ENCODE data around the gene CAGE1.
"Not testable (repeated sequence)": the region's sequence is repeated elsewhere in the genome, so short reads cannot be mapped to it uniquely, and the experiment has no call there.

Gene CAGE1

DNA sequence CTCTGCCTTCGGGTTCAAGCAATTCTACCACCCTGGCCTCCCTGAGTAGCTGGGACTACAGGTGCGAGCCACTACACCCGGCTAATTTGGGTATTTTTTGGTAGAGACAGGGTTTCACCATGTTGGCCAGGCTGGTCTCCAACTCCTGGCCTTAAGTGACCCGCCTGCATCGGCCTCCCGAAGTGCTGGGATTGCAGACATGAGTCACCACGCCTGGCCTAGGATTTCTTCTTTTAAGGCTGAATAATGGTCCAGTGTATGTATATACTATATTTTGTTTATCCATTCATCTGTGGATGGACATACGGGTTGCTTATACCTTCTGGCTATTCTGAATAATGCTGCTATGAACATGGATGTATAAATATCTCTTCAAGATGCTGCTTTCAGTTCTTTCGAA lies 17.2 kb upstream of the CAGE1 start:
- no peak for DNase-seq

DNA sequence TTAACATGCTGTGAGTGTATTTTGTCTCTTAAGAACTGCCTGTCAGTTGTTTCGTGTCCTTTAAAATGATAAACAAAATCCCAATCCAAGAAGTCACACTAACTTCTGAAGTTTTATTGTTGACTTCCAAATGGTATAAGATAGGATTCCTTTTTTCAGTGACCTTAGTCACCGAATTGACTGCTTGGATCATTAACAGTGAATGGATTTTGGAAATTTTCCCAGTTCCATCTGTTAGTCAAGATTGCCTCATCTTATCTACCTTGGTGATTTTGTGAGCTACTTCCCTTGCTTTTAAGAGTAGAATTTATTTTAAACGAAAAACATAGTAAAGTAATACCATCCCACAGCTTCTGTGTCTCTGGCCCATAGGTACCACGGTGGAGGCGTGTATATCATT lies 15.0 kb upstream of the CAGE1 start:
- DNase-seq = no peak

DNA sequence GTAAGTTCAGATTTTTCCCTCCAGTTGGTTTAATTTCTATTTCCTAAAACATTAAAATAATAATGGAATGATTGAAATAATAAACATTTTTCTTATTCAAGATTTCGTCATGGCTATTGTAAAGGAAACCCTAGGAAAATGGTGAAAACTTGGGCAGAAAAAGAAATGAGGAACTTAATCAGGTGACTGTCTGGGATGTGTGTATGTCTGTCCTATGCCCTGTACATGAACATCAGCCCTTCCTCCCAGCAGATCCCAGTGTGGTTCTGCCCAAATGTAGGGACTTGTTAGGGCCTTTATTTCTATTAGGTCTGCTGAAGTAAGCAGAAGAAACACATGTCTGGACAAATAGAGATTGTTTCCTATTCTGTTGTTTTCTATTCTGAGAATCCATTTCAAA lies 13.2 kb upstream of the CAGE1 start:
- no peak for DNase-seq

DNA sequence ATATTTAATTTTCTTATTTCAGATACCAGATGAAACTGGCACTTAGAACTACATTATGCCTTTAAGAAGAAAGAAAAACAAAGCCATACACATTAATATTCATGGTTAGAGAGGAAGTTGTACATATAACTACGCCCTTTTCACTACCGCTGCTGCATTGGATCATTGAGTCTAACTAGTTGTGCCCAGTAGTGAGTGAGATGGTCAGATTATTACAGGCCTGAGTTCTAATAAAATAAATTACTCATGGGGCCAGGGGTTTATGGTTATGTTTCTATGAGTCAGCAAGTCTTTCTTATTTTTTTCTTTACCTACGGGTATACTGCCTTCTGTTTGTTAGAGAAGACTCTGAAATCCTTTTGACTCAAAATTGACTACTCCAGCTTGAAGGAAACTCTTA lies 11.5 kb upstream of the CAGE1 start:
- DNase-seq = no peak

DNA sequence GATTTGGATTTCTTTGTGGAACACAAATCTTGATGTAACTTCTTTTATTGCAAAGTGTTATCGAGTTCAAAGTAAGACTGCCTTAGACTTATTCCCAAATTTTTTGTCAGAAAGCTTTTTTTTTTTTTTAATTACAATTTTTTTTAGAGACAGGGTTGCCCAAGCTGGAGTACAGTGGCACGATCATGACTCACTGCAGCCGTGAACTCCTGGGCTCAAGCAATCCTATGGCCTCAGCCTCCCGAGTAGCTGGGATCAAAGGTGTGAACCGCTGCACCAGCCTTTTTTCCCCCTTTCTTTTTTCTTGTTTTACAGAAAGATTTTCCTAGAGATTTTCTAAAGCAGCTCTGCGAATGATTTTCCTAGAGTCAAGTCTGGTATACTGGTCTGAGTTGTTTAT lies 2.9 kb upstream of the CAGE1 start:
- DNase-seq = no peak

DNA sequence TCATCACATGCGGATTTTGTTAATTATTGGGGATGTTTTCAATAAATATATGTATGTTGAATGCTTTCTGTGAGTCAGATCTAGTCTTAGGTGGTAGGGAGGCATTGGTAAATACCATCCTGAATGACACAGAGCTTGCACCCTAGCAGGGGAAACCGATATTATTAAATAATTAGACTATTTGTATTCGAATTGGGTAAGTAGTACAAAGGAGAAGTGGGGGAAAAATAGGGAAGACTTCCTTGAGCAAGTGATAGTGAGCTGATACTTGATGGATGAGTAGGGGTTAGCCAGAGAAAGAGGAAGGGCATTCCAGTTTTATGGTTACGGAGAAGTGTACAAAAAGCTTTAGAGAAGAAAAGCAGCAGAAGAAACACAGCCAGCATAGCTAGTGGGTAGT lies 1.6 kb upstream of the CAGE1 start:
- no peak for DNase-seq

DNA sequence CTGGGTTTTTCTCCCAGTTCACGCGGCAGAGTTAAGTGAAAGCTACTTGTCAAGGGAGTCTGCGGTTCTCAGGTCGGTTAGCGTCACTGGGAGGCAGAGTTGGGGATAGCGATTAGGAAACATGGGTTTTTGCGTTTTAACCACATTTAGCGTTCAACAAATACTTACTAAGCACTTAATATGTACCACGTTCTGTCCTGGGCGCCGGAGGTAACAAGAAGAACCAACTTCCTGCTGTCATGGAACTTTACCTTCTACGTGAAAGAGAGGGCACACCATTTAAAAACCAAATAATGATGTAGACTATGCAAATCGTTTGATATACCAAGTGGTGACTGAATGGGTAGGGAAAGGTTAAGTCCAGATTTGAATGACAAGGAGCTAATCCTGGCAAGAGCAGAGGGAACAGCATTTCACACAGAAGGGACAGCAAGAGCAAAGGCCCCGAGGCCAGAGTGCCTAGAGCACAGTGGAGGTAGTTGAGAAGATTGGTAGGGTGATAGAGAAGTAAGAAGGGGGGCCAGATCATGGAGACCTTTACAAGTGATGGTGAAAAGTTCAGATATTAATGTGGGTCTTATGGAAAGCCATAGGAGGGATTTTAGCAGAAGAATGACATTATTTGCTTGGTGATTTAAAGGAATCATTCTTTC lies 810 bp upstream of the CAGE1 start:
- DNase-seq = no peak

DNA sequence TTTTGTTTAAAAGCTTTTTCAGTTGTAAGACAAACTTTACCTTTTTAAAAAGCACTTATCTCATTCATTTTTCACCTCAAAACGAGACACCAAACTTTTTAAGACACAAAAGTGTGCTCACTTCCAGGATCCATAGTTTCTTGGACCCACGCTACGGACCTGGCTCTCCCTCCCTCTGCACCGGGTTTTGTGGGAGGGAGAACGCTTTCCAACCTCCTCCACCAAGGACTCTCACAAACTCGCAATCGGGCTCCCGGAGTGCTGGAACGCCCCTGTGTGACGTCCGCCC lies 436 bp downstream of the CAGE1 start:
- no peak for DNase-seq

DNA sequence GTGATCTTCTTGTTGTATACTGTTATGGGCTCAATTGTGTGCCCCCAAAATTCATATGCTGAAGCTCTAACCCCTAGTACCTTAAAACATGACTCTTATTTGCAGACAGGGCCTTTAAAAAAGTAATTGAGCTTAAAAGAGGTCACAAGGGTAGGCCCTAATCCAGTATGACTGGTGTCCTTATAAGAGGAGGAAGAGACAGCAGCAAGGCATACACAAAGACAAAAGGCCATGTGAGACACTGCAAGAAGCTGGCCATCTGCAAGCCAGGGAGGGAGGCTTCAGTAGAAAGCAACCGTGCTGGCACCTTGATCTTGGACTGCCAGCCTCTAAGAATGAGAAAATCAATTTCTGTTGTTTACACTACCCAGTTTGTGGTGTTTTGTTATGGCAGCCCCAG lies 8.4 kb downstream of the CAGE1 start:
- DNase-seq = no peak

DNA sequence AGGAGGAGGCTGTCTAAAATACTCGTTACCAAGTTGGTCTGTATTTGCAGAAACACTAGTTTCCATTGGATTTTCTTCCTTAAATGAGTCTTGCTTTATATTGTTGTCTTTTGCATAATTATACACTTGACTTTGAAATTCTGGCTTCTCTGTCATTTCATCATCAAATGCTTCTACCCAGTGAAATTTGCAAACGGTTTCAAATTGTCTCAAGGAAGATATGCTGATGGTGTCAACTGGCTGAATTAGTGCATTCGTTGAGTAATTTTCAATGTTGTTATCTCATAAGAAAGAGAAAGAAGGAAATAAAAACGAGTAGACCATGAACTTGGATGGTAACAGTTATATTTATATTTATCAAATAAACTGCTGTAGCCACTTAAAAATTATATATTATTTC lies 10.8 kb downstream of the CAGE1 start:
- DNase-seq = no peak

DNA sequence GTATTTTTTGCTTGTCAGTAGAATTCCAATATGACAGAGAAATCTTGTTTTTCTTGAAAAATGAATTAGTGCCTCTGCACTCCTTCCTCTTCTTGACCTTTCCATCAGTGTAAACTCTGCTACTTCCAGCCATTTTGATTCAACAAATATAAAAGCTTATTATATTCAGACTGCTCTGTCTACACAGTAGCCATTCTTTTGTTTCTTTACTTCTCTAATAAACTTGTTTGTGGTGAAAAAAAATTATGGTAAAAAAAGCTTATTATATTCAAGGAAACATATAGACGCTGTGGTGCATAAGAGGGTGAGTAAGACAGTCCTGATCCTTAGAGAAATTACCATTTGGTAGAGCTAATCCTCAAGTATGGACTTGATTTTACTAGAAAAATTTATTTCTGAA lies 11.6 kb downstream of the CAGE1 start:
- DNase-seq = no peak

DNA sequence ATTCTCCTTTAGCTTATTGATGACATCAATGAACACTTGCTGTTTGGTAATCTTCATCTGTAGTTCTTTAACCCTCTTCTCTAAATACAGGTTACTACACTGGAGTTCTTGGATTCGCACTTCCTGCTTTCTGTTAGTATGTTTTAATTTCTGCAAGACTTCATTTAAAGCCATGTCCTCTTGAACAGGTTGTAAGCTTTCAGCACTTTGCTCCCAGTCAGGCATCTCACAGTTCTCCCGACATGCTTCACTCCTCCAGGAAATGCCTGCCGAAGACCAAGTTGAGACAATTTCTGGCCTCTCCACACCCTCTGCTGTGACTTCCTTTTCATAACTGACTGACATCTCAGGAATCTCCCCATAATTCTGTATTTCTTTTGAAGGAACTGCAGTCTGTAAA lies 15.8 kb downstream of the CAGE1 start:
- no peak for DNase-seq

DNA sequence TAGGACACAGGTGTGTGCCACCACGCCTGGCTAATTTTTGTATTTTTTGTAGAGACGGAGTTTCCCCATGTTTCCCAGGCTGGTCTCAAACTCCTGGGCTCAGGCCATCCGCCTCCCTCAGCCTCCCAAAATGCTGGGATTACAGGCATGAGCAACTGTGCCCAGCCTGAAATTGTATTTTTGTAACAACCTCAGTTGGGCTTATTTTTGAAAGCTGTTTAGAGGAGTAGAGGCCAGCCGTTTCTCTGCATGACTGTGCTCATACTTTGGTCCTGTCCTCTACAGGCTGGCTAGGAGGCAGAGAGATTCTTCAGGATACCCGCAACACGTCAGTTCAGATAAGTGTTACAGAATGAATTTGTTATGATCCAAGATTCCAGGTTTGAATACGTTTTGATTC lies 22.1 kb downstream of the CAGE1 start:
- no peak for DNase-seq

DNA sequence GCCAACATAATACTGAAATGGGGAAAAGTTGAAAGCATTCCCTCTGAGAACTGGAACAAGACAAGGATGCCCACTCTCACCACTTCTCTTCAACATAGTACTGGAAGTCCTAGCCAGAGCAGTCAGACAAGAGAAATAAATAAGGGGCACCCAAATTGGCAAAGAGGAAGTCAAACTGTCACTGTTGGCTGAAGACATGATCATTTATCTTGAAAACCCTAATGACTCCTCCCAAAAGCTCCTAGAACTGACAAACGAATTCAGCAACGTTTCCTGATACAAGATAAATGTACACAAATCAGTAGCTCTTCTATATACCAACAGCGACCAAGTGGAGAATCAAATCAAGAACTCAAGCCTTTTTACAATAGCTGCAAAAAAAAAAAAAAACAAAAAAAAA lies 37.6 kb downstream of the CAGE1 start:
- not testable (repeated sequence) for DNase-seq

DNA sequence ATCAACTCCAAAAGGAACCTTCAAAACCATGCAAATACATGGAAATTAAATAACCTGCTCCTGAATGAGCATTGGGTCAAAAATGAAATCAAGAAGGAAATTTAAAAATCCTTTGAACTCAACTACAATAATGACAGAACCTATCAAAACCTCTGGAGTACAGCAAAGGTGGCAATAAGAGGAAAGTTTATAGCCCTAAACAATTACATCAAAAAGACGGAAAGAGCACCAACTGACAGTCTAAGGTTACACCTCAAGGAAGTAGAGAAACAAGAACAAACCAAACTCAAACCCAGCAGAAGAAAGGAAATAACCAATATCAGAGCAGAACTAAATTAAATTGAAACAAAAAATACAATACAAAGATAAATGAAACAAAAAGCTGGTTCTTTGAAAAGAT lies 39.0 kb downstream of the CAGE1 start:
- not testable (repeated sequence) for DNase-seq

DNA sequence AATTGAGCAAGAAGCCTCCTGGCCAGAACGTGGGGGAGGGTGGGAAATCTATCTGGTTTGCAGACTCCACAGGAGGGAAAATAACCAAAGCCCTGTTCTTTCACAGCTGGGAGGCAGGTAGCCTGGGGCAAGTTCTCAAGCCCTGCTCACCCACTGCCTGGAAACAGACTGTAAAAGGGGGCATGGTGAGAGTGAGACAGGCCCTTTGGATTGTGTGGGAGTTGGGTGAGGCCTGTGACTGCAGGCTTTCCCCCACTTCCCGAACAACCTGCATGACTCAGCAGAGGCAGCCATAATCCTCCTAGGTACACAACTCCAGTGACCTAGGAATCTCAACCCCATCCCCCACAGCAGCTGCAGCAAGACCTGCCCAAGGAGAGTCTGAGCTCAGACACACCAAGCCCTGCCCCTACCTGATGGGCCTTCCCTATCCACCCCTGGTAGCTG lies 42.0 kb downstream of the CAGE1 start:
- DNase-seq = not testable (repeated sequence)

DNA sequence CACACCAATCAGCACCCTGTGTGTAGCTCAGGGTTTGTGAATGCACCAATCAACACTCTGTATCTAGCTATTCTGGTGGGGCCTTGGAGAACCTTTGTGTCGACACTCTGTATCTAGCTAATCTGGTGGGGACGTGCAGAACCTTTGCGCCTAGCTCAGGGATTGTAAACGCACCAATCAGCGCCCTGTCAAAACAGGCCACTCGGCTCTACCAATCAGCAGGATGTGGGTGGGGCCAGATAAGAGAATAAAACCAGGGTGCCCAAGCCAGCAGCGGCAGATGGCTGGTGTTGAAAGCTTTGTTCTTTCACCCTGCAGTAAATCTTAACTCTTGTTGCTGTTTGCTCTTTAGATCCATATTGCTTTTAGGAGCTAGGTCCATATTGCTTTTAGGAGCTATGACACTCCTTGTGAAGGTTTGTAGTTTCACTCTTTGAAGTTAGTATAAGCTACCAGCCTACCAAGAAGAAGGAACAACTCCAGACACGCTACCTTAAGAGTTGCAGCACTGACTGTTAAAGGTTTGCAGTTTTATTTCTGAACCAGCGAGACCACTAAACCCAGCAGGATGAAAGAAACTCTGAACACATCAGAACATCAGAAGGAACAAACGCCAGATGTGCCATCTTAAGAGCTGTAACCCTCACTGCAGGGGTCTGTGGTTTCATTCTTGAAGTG lies 44.6 kb downstream of the CAGE1 start:
- not testable (repeated sequence) for DNase-seq

DNA sequence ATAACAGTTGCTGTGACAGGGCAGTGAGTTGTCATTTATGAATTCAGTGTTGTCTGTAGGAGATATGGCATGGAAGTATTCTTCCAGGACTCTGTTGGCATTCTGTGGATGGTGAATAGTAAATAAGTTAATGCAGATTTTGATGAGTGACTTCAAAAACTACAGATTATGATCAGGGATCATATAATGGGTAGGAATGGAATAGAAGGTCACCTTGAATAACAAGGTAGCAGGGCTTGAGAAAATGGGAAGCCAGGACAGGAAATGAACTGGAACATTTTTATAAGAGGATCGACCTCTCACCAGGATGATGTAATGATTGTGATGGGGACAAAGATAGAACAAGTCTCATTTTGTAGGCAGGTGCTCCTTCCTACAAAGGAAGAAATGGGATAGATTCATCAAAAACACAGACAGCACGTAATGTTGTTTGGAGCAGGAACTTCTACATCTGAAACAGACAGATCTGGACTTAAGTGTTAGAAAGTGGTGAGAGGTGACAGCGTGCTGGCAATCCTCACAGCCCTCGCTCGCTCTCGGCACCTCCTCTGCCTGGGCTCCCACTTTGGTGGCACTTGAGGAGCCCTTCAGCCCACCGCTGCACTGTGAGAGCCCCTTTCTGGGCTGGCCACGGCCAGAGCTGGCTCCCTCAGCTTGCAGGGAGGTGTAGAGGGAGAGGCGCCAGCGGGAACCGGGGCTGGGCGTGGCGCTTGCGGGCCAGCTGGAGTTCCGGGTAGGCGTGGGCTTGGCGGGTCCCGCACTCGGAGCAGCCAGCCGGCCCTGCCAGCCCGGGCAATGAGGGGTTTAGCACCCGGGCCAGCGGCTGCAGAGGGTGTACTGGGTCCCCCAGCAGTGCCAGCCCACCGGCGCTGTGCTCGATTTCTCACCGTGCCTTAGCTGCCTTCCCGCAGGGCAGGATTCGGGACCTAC lies 45.7 kb downstream of the CAGE1 start:
- no peak for DNase-seq

DNA sequence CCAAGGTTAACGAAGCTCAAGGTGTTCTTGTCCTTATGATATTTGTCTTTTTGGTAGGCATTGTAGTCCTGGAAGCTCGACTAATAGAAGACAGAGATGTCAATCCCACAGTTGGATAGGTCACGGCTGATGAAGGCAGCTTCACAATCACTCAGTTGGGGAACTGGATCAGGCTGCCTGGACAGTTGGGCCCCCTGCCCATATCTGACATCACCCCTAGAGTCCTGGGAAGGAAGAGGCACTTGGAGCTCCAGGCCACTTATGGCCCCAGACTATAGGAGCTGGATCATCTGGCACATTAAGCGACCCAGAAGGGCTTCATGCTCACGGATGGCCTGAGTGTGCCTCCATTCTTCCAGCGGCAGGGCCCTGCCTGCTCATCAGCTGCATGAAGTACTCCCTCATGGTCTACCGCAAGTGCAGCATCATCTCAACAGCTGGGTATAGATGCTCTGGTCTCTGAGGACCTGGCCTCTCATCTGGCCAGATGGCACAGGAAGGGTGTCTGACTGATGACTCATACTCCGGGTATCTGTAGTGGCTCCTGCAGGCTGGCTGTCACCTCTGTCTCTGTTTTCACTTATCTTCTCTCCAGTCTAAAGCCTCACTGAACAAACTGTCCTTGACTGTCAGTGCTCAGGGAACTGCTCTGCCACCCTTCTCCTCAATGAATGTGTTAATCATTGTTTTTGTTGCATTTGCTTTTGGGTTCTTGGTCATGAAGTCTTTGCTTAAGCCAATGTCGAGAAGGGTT lies 47.4 kb downstream of the CAGE1 start:
- DNase-seq = no peak

DNA sequence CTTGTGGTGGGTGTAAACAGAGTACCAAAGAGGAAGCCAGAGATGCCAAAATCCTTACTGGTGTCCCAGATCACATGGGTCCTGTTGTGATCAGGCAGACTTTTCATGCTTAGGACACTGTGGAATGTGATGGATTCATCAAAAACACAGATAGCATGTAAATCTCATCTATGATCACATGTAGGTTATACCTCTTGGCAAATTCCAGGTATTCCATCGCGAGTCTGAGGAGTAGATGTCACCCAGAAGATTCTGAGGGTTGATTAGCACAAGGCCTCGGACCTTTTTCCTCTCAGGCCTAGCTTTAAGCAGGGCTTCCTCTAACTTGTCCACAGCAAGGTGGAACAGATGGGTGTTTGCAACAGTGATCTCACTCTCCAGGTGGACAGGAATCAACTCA lies 48.3 kb downstream of the CAGE1 start:
- no peak for DNase-seq

DNA sequence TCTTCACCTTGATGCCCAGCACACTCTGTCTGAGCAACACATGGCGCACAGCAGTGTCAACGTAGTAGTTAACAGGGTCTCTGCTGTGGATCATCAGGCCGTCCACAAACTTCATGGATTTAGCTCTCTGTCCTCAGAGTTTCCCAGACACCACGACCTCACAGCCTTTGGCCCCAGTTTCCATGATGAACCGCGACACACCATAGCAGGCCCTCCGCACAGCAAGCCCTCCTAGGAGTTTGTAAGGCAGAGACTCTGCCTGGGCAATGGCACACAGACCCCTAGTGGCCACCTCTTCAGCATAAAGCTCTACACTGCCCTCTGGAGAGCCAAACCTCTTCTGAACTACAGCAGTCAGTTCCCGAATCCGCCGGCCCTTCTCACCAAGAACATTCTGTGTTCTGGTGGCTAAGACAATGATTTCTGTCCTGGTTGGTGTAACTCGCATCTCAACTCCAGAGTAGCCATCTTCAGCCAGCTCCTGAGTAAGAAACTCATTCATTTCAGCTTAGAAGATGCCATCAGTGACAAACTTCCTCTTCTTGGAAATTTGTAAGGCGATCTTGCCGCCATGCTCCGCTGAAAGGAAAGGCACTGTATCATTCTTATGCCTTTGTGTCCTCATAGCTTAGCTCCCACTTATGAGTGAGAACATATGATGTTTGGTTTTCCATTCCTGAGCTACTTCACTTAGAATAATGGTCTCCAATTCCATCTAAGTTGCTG lies 50.4 kb downstream of the CAGE1 start:
- DNase-seq = not testable (repeated sequence)

DNA sequence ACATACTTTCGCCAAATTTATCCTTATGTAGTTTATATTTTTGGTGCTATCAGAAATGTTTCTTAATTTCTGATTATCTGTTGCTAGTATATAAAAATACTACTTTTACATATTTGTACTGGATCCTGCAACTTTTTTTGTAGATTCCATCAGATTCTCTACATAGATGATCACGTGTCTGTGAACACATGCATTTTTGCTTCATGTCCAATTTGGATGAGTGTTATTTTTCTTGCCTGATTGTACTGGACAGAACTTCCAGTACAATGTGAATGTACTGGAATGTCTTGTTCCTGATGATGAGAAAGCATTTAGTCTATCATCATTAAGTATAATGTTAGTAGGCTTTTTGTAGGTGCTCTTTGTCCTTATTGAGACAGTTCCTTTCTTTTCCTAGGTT lies 51.5 kb downstream of the CAGE1 start:
- no peak for DNase-seq

DNA sequence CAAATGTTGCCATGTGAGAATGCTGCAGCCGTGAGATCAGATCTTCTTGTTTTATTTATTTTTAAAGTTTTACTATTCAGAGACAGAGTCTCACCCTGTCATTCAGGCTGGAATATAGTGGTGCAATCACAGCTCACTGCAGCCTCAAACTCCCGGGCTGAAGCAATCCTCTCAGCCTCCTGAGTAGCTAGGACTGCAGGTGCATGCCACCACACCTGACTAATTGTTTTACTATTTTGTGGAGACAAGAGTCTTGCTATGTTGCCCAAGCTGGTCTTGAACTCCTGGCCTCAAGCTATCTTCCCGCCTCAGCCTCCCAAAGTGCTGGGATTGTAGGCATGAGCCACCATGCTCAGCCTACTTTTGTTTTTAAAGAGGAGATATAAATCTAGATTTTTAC lies 54.0 kb downstream of the CAGE1 start:
- no peak for DNase-seq

Data from stimulated activated CD4-positive, alpha-beta T cell treated with anti-CD3 and anti-CD28 coated beads, Interleukin-4, amount 100 ng/mL, for 1 hour (primary cell).